ENCODE results near the gene MESP2. TPM values are rescaled to one million over a fixed set of nuclear protein-coding genes. Genes with fewer than 3 reads are reported as not detected.

MESP2 gene
- polyA plus RNA-seq, 3 donors, result 0.67 TPM; not detected in 2

DNA sequence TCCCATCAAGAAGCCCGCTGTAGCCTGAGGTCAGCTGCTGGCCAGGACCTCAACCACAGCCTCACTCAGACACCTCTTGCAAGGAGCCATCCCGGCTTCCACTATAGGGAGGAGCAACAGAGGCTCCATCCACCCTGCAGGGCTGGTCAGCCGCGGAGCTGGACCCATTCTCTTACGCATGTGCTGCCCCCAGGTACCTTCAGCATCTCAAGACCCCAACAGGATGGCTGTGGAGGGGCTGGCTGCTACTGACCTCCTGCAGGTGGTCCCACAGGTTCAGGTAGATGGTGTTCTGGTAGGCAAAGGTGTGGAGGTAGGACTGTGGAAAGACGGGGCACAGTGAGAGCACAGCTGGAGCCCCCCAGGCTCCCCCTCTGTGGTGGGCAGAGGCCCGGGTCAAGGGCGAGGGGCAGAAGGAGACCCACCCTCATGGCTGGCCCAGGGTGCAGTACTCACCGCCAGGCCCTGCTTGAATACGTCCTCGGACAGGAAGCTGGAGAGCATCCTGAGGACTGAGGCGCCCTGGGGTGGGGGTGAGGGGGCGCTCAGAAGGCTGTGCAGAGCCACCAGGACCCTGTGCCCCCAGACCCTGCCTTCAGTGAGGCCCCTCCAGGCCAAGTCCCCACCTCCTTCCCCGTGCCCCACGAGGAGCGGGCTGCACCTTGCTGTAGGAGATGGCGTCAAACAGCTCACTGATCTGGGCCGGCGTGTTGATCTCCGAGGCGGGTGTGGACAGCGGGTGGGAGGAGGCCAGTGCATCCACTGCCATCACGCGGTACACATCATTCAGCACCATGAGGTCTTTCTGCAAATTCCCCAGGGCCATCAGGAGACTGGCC is 27.1 kb downstream of the MESP2 start:
- H3K36me3 Mint-ChIP-seq, result peaks cover 95 to 100% of the 10 kb centered on the region in 2 donors
- no peak overlapping the region for H3K4me2 ChIP-seq (replicated peaks; ENCODE audit: extremely low read depth, low read length, poor library complexity, severe bottlenecking)
- H3K36me3 ChIP-seq (replicated peaks in 1 of 2; ENCODE audit: control insufficient read depth in 1 of 2, insufficient read depth in 2 of 2, low read length in 2 of 2), result peaks cover 86 to 99% of the 10 kb centered on the region in 2 donors
- peaks cover 100% of the 10 kb centered on the region for H4K20me1 ChIP-seq (ENCODE audit: insufficient read depth, low read length)
- peaks cover 15 to 22% of the 10 kb centered on the region in 2 donors for H3K4me1 ChIP-seq (ENCODE audit: control insufficient read depth in 1 of 2, insufficient read depth in 2 of 2, low read length in 2 of 2)
- H3K27ac ChIP-seq (ENCODE audit: low read depth in 1 of 2, low read length in 2 of 2), result no peak overlapping the region
- H3K9ac ChIP-seq (ENCODE audit: insufficient read depth, low read length, poor library complexity, severe bottlenecking), result no peak overlapping the region
- H3K4me3 ChIP-seq (replicated peaks in 1 of 3; ENCODE audit: low read depth in 2 of 3, low read length in 3 of 3), result no peak overlapping the region
- H3K9me3 Mint-ChIP-seq, result peaks cover 0 to 6% (median 1%) of the 10 kb centered on the region in 7 donors
- H3K79me2 ChIP-seq (ENCODE audit: insufficient read depth, low read length), result peaks cover 25% of the 10 kb centered on the region
- peak overlapping the region in 3 of 7 donors; percentile 19 to 70 (median 26) for H3K27ac Mint-ChIP-seq
- no peak overlapping the region for H3K4me3 Mint-ChIP-seq
- no peak overlapping the region for H2AFZ ChIP-seq (ENCODE audit: insufficient read depth, low read depth, low read length, poor library complexity, severe bottlenecking)
- no peaks in the 10 kb centered on the region for H3K9me3 ChIP-seq (replicated peaks in 1 of 2; ENCODE audit: control insufficient read depth in 1 of 2, insufficient read depth in 1 of 2, low read length in 2 of 2)
- H3K27me3 ChIP-seq (ENCODE audit: control insufficient read depth in 2 of 2, insufficient read depth in 2 of 2, low read length in 2 of 2), result no peaks in the 10 kb centered on the region
- H3K4me1 Mint-ChIP-seq, result peaks cover 49% of the 10 kb centered on the region
- intact Hi-C loops (cut with micrococcal nuclease), result no loop called here
- H3K27me3 Mint-ChIP-seq (ENCODE audit: low read depth in 3 of 3), result peaks cover 1 to 6% (median 3%) of the 10 kb centered on the region in 3 donors
- DNase-seq, result no peak
- 91% methylated on average over 17 of the region's 24 CpGs for WGBS (ENCODE audit: insufficient coverage)
- TF ChIP-seq, protein P1, sequence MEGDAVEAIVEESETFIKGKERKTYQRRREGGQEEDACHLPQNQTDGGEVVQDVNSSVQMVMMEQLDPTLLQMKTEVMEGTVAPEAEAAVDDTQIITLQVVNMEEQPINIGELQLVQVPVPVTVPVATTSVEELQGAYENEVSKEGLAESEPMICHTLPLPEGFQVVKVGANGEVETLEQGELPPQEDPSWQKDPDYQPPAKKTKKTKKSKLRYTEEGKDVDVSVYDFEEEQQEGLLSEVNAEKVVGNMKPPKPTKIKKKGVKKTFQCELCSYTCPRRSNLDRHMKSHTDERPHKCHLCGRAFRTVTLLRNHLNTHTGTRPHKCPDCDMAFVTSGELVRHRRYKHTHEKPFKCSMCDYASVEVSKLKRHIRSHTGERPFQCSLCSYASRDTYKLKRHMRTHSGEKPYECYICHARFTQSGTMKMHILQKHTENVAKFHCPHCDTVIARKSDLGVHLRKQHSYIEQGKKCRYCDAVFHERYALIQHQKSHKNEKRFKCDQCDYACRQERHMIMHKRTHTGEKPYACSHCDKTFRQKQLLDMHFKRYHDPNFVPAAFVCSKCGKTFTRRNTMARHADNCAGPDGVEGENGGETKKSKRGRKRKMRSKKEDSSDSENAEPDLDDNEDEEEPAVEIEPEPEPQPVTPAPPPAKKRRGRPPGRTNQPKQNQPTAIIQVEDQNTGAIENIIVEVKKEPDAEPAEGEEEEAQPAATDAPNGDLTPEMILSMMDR (IDR thresholded peaks at IDR 0.05), result no peak

DNA sequence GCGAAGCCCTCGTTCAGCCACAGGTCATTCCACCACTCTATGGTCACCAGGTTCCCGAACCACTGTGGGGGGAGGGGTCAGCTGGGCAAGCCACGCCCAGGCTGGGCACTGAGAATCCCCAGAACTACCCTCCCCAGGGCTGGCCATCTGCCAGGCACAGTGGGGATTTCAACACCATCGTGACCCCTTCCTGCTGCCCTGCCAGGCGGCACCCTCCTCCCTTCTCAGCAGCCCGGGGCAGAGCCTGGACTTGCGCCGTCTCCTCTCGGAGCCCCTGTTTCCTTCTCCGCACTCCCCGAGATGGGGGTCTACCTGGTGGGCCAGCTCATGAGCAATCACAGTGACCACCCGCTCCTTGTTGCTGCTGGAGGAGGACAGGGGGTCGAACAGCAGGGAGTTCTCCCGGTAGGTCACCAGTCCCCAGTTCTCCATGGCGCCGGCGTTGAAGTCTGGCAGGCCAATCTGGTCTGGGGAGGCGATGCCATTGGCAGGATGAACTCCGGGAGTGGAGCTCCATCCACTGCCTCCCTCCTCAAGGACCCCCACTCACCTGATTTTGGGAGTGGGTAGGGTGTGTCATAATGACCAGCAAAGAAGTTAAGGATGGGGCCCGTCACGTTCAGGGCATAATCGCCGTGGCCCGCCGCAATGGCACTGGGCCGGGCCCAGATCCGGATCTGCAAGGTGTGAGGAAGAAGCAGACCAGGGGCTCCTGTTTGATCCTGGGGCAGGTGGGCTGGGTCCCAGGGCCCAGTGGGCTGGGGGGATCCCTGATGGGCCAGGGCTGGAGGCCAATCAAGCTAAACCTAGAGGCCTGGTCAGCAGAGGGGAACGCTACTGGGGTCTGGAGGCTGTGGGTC is 28.0 kb downstream of the MESP2 start:
- peak overlapping the region in 1 of 2 donors; percentile 55 for H3K4me3 Mint-ChIP-seq
- Histone ChIP-seq H3K79me2 (ENCODE audit: insufficient read depth, low read length) (peaks cover 35% of the 10 kb centered on the region), H3K27me3 (ENCODE audit: control insufficient read depth in 2 of 2, insufficient read depth in 2 of 2, low read length in 2 of 2) (no peaks in the 10 kb centered on the region), H3K4me3 (replicated peaks in 1 of 3; ENCODE audit: low read depth in 2 of 3, low read length in 3 of 3) (no peak overlapping the region), H3K27ac (ENCODE audit: low read depth in 1 of 2, low read length in 2 of 2) (no peak overlapping the region), H3K4me2 (replicated peaks; ENCODE audit: extremely low read depth, low read length, poor library complexity, severe bottlenecking) (no peak overlapping the region), H2AFZ (ENCODE audit: insufficient read depth, low read depth, low read length, poor library complexity, severe bottlenecking) (no peak overlapping the region), H3K9ac (ENCODE audit: insufficient read depth, low read length, poor library complexity, severe bottlenecking) (no peak overlapping the region), H4K20me1 (ENCODE audit: insufficient read depth, low read length) (peaks cover 100% of the 10 kb centered on the region), H3K9me3 (replicated peaks in 1 of 2; ENCODE audit: control insufficient read depth in 1 of 2, insufficient read depth in 1 of 2, low read length in 2 of 2) (no peaks in the 10 kb centered on the region), H3K4me1 (ENCODE audit: control insufficient read depth in 1 of 2, insufficient read depth in 2 of 2, low read length in 2 of 2) (peaks cover 15 to 22% of the 10 kb centered on the region in 2 donors), H3K36me3 (replicated peaks in 1 of 2; ENCODE audit: control insufficient read depth in 1 of 2, insufficient read depth in 2 of 2, low read length in 2 of 2) (peaks cover 88 to 99% of the 10 kb centered on the region in 2 donors)
- peak overlapping the region; percentile 19 to 82 (median 56) for H3K27ac Mint-ChIP-seq
- peak; percentile 59 to 74 (median 70) for DNase-seq
- peaks cover 0 to 6% (median 0%) of the 10 kb centered on the region in 7 donors for H3K9me3 Mint-ChIP-seq
- 52% methylated on average over 16 of the region's 29 CpGs for WGBS (ENCODE audit: insufficient coverage)
- H3K27me3 Mint-ChIP-seq (ENCODE audit: low read depth in 3 of 3), result peaks cover 0 to 6% (median 5%) of the 10 kb centered on the region in 3 donors
- H3K4me1 Mint-ChIP-seq, result peaks cover 54% of the 10 kb centered on the region
- H3K36me3 Mint-ChIP-seq, result peaks cover 95 to 98% of the 10 kb centered on the region in 2 donors
- TF ChIP-seq, protein P1 (IDR thresholded peaks at IDR 0.05), result no peak
- intact Hi-C loops (cut with micrococcal nuclease), result no loop called here
